ENCODE results near the gene CAB39.
"Not testable (repeated sequence)": the region's sequence is repeated elsewhere in the genome, so short reads cannot be mapped to it uniquely, and the experiment has no call there.

The CAB39 gene

GRCh38 chr2:230684270-230685168 is 28.1 kb upstream of the CAB39 start:
- DNase-seq, result no peak

GRCh38 chr2:230685178-230685577 is 27.5 kb upstream of the CAB39 start:
- no peak for DNase-seq

- DNase-seq, result no peak
Observed at GRCh38 chr2:230687498-230687897, 25.1 kb upstream of the CAB39 start.

GRCh38 chr2:230688490-230688889 is 24.2 kb upstream of the CAB39 start:
- DNase-seq, result no peak

GRCh38 chr2:230690439-230690838 is 22.2 kb upstream of the CAB39 start:
- no peak for DNase-seq

GRCh38 chr2:230691005-230691647 is 21.5 kb upstream of the CAB39 start:
- DNase-seq, result no peak

- DNase-seq, result no peak
Observed at GRCh38 chr2:230692760-230693159, 19.9 kb upstream of the CAB39 start.

GRCh38 chr2:230693411-230693810 is 19.2 kb upstream of the CAB39 start:
- DNase-seq, result no peak

GRCh38 chr2:230694241-230694640 is 18.4 kb upstream of the CAB39 start:
- no peak for DNase-seq

GRCh38 chr2:230695551-230695950 is 17.1 kb upstream of the CAB39 start:
- no peak for DNase-seq

GRCh38 chr2:230696670-230697069 is 16.0 kb upstream of the CAB39 start:
- no peak for DNase-seq

- DNase-seq, result no peak
Observed at GRCh38 chr2:230697676-230698075, 15.0 kb upstream of the CAB39 start.

GRCh38 chr2:230698753-230699152 is 13.9 kb upstream of the CAB39 start:
- DNase-seq, result not testable (repeated sequence)

- DNase-seq, result no peak
Observed at GRCh38 chr2:230700447-230700846, 12.2 kb upstream of the CAB39 start.

- DNase-seq, result no peak
Observed at GRCh38 chr2:230701308-230701707, 11.3 kb upstream of the CAB39 start.

- not testable (repeated sequence) for DNase-seq
Observed at GRCh38 chr2:230702457-230702856, 10.2 kb upstream of the CAB39 start.

- no peak for DNase-seq
Observed at GRCh38 chr2:230703514-230703913, 9.1 kb upstream of the CAB39 start.

GRCh38 chr2:230706053-230706521 is 6.6 kb upstream of the CAB39 start:
- no peak for DNase-seq

- DNase-seq, result no peak
Observed at GRCh38 chr2:230706966-230707365, 5.7 kb upstream of the CAB39 start.

GRCh38 chr2:230708204-230708603 is 4.4 kb upstream of the CAB39 start:
- no peak for DNase-seq

GRCh38 chr2:230711224-230711623 is 1.4 kb upstream of the CAB39 start:
- DNase-seq, result peak; percentile 20

- peak; percentile 54 for DNase-seq
Observed at GRCh38 chr2:230713331-230714135, 891 bp downstream of the CAB39 start.

GRCh38 chr2:230714136-230714480 is 1.5 kb downstream of the CAB39 start:
- DNase-seq, result no peak
